ENCODE results near the gene FRMD1.

FRMD1 gene

DNA sequence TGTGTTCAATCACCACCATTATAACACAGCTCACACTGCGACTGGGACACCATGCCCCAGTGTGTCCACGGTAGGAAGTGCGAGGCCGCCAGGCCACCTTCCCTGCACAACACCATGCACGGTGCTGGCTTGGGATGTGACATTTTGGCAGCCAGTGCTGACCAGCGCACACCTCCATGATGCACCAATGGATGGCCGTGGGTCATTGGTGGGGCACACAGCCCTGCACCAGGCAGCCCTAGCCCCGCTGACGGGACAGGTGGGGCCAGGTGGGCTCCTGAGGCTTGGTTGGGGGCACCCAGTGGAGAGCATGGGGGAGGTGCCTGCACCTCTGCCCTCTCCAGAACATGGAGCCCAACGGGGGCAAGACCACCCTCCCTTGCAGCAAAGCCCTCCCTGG, 18.2 kb upstream of the FRMD1 start:
- TF ChIP-seq CTCF (IDR thresholded peaks at IDR 0.05; ENCODE audit: borderline replicate concordance, control extremely low read depth, extremely low read depth, insufficient read depth, missing control alignments), result no peak
- no peak for DNase-seq (ENCODE audit: low spot score)
- in situ Hi-C loops (cut with MboI; ENCODE audit: low sequenced_read_pairs, unreplicated experiment), result no loop called here

GRCh38 chr6:168096271-168096764, 17.3 kb upstream of the FRMD1 start:
- in situ Hi-C loops (cut with MboI; ENCODE audit: low sequenced_read_pairs, unreplicated experiment), result no loop called here
- TF ChIP-seq CTCF (IDR thresholded peaks at IDR 0.05; ENCODE audit: borderline replicate concordance, control extremely low read depth, extremely low read depth, insufficient read depth, missing control alignments), result no peak
- DNase-seq (ENCODE audit: low spot score), result no peak

- in situ Hi-C loops (cut with MboI; ENCODE audit: low sequenced_read_pairs, unreplicated experiment), result no loop called here
- no peak for DNase-seq (ENCODE audit: low spot score)
- TF ChIP-seq CTCF (IDR thresholded peaks at IDR 0.05; ENCODE audit: borderline replicate concordance, control extremely low read depth, extremely low read depth, insufficient read depth, missing control alignments), result no peak
Measured at GRCh38 chr6:168095716-168096250, 16.8 kb upstream of the FRMD1 start.

DNA sequence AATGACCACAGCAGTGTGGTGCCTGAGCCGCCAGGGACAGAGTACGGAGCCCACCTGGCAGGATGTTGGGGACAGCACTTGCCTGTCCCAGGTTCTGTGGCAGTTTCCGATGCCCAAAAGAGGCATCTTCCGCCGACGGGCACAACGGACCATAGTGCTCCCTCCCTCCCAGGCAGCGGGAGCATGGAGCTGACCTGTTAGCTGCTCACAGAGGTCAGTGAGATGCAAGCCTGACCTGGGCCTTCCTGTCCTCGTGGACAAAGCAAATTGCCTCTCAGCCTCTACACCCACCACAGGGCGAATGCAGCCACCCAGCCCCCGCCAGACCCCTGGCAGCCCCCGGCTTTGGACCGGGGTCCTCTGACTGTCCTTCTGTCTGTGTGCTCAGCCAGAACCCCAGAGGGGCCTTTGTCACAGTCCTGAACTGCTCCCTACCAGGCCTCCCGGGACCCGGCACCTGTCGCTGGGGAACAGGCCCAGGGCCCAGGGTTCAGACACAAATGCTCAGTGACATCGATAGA, 16.2 kb upstream of the FRMD1 start:
- in situ Hi-C loops (cut with MboI; ENCODE audit: low sequenced_read_pairs, unreplicated experiment), result no loop called here
- TF ChIP-seq CTCF (IDR thresholded peaks at IDR 0.05; ENCODE audit: borderline replicate concordance, control extremely low read depth, extremely low read depth, insufficient read depth, missing control alignments), result no peak
- DNase-seq (ENCODE audit: low spot score), result no peak

DNA sequence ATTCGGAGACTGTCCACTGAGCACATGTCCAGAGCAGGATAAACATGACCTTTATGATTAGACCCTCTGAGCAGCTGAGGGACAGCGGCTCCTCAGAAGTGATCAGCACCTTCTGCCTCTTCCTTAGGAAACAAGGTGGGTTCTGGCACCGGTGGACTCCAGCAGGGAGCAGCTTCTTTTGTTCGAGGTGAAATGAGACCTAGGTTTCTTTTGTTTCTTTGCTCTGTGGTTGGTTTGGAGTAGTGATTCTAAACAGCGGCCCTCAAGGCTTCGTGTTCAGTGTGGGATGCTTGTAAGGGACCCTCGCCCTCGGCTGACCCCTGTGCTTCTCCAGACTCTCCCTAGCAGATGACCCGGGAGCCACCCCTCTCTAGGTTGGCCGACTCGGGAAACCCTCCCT, 14.6 kb upstream of the FRMD1 start:
- no peak for TF ChIP-seq CTCF (IDR thresholded peaks at IDR 0.05; ENCODE audit: borderline replicate concordance, control extremely low read depth, extremely low read depth, insufficient read depth, missing control alignments)
- in situ Hi-C loops (cut with MboI; ENCODE audit: low sequenced_read_pairs, unreplicated experiment), result no loop called here
- no peak for DNase-seq (ENCODE audit: low spot score)

DNA sequence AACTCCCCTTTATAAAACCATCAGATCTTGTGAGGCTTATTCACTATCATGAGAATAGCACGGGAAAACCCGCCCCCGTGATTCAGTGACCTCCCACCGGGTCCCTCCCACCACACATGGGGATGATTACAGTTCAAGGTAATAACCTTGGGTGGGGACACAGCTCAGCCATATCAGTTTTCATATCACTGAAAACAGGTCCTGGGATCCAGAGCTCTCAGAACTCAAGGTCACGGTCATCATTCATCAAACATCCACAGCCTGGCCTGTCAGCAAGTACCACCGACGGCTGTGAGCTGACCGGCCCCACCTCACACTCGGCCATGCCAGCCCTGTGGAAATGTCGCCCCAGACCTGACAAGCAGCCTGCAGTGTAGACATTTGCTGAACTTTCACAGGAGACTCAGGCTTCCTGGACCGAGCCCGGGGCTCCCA, 14.1 kb upstream of the FRMD1 start:
- TF ChIP-seq CTCF (IDR thresholded peaks at IDR 0.05; ENCODE audit: borderline replicate concordance, control extremely low read depth, extremely low read depth, insufficient read depth, missing control alignments), result no peak
- DNase-seq (ENCODE audit: low spot score), result no peak
- in situ Hi-C loops (cut with MboI; ENCODE audit: low sequenced_read_pairs, unreplicated experiment), result no loop called here
